GM19438 (cell line): Measurements from ENCODE around the gene DGKG.
A peak's percentile ranks its signal among the peaks of the same experiment; 100 is the strongest.

ENCODE experiments used
- ATAC-seq: cut with Tn5 transposase; IDR thresholded peaks from one replicate; pipeline ENCODE4 v1.9.1; 2021; ENCODE audit warnings: low read depth; ENCODE audit not compliant: unreplicated experiment

DGKG gene

DNA sequence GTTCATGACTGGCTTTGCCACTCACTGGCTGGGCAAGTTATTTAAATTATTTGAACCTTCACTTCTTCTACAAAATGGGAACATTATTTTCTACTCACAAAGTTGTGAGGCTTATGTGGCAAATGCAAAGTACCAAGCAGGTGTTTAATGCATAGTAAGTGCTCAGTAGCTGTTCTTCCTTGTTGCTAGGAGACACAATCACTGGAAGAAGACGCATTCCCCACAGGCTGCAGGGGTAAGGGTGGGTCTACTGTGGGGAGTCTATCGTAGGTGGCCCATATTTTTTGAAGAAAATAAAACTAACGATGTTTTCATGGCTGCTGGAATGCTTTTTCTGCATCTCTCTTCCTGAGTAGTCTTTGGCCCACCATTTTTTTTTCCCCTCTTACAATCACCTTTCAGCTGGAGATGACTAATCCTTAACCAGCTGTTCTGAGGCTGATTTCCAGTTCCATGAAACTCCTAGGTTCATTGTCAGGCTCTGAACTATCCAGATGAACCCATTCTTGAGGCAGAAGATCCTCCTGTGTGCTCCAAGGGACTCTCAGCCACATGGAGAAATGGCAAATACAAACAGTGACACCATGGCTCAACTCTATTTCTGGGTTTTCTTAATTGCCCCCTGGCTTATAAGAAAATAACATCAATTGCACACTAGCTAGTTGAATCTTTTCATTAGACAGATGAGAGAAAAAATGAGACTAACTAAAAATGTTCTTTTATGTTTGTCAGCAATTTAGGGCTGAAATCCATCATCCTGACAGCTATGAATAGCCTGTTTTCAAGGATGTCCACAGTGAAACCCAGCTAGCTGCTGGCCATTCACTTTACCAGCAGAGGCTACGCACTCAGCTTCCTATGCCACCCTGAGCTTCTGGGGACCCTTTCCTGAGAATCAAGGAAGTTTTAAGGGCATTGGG lies 144.9 kb downstream of the DGKG start:
- peak; percentile 9 for ATAC-seq

DNA sequence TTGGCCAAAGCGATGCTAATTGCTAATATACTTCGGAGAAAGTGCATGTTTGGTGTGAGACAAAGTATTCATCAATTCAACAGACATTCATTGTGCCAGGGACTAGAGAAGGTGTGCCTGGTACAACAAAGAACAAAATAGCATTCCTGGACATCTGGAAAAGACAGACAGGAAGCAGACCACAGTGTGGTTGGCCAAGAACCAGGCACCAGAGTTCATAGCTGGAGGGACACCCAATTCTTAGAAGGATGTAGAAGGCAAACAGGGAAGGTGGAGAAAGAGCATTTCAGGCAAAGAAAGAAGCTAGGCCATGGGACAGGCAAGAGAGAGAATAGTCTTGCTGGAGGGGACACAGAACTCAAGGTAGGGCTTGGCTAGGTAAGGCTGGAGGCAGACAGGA lies 147.4 kb downstream of the DGKG start:
- ATAC-seq, result no peak

GRCh38 chr3:186213946-186214345 lies 148.1 kb downstream of the DGKG start:
- no peak for ATAC-seq

GRCh38 chr3:186212611-186213010 lies 149.4 kb downstream of the DGKG start:
- ATAC-seq, result no peak

GRCh38 chr3:186210852-186211500 lies 151.1 kb downstream of the DGKG start:
- ATAC-seq, result no peak

GRCh38 chr3:186209810-186210752 lies 152.0 kb downstream of the DGKG start:
- ATAC-seq, result peak; percentile 63

GRCh38 chr3:186208296-186208989 lies 153.6 kb downstream of the DGKG start:
- no peak for ATAC-seq

- no peak for ATAC-seq
These were observed 154.5 kb downstream of the DGKG start for GRCh38 chr3:186207515-186207914.

DNA sequence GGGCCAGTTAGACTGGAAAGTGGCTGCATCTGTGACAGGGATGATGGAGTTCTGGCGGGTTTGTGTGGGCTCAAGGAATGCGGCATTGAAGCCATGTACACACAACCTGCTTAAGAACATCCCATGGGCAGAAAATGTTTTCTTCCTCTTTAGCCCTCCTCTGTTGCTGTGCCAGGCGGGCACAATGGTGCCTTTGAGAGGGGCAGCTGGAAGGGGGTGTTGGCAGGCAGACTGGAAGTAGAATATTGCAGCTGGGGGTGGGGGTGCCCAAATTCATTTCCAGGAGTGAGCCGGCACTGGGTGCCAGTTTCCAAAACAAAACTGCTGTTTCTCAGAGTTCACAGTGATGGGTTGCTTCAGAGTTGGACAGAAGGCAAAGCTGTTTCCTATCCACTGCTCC lies 161.3 kb downstream of the DGKG start:
- no peak for ATAC-seq

GRCh38 chr3:186198442-186198841 lies 163.6 kb downstream of the DGKG start:
- no peak for ATAC-seq

DNA sequence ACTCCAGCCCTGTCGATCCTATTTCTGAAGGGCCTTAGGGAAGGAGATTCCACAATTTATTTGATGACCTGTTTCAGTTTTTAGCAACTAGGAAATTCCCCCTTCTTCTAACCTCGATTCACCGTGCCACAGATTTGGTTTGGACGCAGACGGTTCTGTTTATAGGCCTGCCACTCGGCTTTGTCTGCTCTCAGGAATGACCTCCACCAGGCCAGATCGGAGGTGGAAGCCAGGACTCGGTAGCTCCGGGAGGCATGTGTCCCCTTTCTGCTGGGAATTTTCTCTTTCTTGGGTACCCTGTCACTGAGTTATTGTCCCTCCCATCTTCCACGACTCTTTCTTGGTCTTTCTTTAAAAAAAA lies 167.6 kb downstream of the DGKG start:
- no peak for ATAC-seq

DNA sequence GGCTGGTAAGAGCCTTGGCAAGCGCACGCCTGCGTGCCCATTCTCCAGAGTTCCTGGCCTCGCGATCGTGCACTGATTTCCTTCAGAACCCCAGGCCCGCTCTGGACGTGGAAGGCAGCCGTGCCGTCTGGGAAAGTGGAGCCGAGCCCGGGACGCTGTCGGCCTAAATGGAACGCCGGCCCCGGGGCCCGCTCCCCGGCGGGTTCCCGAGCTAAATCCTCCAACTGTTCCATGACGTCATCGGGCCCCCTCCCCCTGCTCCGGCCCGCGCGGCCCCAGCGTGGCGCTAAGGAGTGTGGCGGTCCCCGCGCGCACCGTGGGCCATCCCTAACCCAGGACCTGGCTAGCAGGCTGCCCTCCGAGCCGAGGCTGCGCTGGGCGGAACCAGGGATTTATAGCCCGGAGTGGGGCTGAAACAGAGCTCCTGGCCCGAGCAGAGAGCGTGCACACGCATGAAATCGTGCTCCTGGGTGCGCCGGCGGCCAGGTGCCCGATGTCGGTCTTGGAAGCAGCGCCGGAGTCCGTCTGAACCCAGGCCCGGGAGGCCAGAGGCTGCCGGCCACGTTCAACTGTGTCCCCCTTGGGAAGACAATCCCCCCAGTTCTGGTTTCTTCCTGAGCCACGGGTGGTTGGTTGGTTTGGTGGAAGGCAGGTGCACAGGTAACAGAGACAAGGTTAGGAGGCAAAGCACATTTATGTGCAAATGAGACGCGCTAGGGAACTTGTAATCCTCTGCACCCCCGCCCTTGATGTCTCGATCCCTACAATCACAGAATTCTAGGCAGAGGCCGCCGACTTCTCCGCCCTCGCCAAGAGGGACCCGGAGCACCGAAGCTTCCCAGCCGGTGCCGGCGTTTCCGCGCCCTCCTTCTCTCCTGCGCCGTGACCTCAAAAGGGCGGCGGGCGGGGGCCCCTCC lies 168.2 kb downstream of the DGKG start:
- no peak for ATAC-seq

DNA sequence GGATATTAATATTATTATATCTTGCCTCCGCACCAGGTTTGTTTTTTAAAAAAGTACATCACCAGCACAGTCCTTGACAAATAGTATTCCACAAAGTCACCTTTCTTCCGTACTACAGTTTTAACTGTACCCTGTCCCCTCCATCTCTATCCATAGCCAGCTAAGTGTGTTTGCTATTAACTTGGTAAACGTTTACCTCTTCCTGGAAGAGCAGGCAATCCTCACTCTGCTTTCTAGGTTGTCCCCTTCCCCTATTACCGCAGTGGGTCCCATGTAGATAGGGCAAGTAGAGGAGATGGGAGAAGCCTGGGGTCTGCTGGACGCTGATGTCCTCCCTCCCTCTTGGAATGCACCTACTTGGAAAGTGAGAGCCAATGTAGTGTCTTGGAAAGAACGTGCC lies 169.2 kb downstream of the DGKG start:
- no peak for ATAC-seq

DNA sequence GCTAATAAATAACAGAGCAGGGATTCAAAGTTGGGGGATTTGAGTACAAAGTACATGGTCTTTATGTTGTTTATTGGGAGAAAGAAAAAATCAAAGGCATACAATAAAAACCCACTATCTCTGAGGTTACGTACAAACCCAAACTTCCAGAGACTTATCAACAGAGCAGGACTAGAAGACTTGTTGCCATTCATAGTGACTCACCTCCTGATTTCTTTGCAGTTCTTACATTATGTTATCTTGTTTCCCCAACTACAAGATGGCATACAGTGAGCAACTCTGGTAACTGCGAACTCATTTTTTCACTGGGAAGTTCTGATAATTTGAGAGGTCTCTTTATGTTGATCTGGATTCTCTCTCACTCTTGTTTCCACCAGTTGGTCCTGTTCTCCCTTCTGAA lies 172.5 kb downstream of the DGKG start:
- ATAC-seq, result no peak

DNA sequence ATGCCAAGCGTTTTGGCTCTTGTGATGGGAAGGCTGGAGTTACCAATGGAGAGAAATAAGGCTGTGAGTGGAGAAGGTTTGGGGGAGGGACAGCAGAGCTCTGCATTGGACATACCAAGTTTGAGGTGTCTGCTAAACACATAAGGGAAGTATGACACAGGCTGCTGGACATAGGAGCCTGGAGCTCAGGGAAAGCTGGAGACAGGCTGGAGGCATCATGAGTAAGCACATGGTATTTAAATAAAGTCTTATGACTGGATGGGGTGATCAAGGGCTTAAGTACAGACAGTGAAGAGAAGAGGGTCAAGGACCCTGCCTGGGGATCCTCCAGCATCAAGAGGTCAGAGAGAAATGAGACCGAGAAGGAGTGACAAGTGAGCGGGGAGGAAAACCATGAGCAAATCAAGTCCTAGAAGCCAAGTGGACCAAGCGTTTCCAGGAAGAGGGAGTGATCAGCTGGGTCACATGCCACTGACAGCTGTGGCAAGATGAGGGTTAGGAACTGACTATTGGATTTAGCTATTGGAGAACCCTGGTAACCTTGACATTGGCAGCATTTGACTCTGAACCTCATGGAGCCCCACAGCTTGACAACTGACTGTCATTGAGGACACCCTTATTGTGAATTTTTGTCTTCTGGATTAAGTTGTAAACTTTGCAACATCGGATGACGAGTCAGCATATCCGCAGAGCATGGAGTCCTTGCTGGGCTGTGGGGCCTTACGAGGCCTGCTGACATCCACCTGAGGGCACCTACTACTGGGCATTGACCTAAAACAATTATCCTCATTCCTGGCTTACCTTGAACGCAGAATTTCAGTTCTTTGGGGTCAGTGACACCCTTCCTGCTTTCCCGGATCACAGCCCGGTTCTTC lies 174.4 kb downstream of the DGKG start:
- no peak for ATAC-seq

DNA sequence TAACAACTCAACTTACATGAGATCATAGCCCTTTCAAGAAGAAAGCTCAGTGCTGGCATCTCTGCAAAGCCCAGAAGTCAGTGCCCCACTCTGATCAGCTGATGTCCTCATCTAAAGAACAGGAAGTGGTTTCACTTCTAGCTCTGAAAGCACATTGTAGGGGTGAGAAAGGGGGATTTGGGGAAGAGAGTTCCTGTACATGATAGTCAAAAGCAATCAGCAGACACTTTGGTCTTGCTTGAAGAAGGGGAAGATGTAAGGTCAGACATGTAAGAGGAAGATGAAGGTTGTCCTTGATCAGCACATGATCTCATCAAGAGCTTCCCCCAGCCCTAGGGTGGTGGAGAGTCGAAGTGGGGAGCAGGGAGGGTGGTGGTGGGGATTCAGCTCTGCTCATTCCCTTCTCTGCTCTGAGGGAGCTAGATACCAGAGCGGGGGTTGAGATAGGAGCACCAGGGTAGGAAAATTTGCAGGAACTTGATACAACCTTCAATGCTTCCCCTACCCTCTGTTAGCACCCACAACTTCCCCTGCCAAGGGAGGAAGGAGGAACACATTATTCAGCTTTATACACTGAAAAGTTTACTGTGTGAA lies 176.7 kb downstream of the DGKG start:
- ATAC-seq, result no peak

GRCh38 chr3:186184021-186184420 lies 178.0 kb downstream of the DGKG start:
- no peak for ATAC-seq

DNA sequence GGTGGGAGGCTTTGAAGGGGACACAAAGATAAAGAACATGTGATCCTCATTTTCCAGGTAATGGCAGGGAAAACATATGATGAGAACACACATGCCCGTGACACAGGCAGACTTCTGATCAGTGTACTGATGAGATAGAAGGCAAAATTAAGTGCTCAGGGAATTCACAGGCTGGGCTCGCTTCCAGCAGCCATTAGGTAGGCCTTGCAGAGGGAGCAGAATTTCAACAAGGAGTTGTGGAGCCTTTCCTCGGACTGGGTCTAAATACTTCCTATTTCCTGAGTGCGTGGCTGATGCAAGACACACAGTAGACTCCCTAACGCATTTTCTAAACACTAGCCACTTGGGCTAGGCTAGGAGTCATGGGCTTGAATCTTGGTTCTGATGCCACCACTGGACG lies 179.2 kb downstream of the DGKG start:
- ATAC-seq, result no peak
